SW 1271 (cell line): ENCODE measurements around the gene COL16A1.
A peak's percentile ranks its signal among the peaks of the same experiment; 100 is the strongest.

Source experiments
- DNase-seq, 2 experiments: peaks; one replicate each; lab custom pipeline; 2025; lab: John Stamatoyannopoulos, UW

COL16A1 gene

GRCh38 chr1:31703431-31704270 lies at the start of gene COL16A1:
Gene COL16A1, minus strand, starts transcription at chr1:31704017. Its CDS starts 1,824 bp downstream, at chr1:31702193.
- DNase-seq: no peak

GRCh38 chr1:31752952-31753475 lies 49.2 kb upstream of the COL16A1 start:
- DNase-seq: no peak

- no peak for DNase-seq
Observed at GRCh38 chr1:31752258-31752657, 48.4 kb upstream of the COL16A1 start.

- DNase-seq: no peak
Observed at GRCh38 chr1:31751822-31752241, 48.0 kb upstream of the COL16A1 start.

- DNase-seq: no peak
Observed at GRCh38 chr1:31750858-31751510, 47.2 kb upstream of the COL16A1 start.

GRCh38 chr1:31749785-31750735 lies 46.2 kb upstream of the COL16A1 start:
- DNase-seq: no peak

- DNase-seq: no peak
Observed at GRCh38 chr1:31748365-31748764, 44.5 kb upstream of the COL16A1 start.

- no peak for DNase-seq
Observed at GRCh38 chr1:31747304-31747703, 43.5 kb upstream of the COL16A1 start.

- DNase-seq: no peak
Observed at GRCh38 chr1:31746687-31747086, 42.9 kb upstream of the COL16A1 start.

GRCh38 chr1:31745946-31746670 lies 42.3 kb upstream of the COL16A1 start:
- DNase-seq: no peak

- DNase-seq: peak in 1 of 2 experiments; percentile 15
Observed at GRCh38 chr1:31745096-31745945, 41.5 kb upstream of the COL16A1 start.

- no peak for DNase-seq
Observed at GRCh38 chr1:31744165-31744888, 40.5 kb upstream of the COL16A1 start.

- DNase-seq: no peak
Observed at GRCh38 chr1:31742462-31743212, 38.8 kb upstream of the COL16A1 start.

GRCh38 chr1:31739346-31739745 lies 35.5 kb upstream of the COL16A1 start:
- DNase-seq: no peak

GRCh38 chr1:31736675-31737074 lies 32.9 kb upstream of the COL16A1 start:
- DNase-seq: no peak

- DNase-seq: no peak
Observed at GRCh38 chr1:31735571-31735970, 31.8 kb upstream of the COL16A1 start.

GRCh38 chr1:31734582-31735107 lies 30.8 kb upstream of the COL16A1 start:
- no peak for DNase-seq

GRCh38 chr1:31733389-31734219 lies 29.8 kb upstream of the COL16A1 start:
- DNase-seq: no peak
